Measurements from ENCODE around the gene ZNF775. TPM values are rescaled to one million over a fixed set of nuclear protein-coding genes. Genes with fewer than 3 reads are reported as not detected.

ZNF775 gene
- polyA plus RNA-seq, 1 donor: 9.3 TPM

DNA sequence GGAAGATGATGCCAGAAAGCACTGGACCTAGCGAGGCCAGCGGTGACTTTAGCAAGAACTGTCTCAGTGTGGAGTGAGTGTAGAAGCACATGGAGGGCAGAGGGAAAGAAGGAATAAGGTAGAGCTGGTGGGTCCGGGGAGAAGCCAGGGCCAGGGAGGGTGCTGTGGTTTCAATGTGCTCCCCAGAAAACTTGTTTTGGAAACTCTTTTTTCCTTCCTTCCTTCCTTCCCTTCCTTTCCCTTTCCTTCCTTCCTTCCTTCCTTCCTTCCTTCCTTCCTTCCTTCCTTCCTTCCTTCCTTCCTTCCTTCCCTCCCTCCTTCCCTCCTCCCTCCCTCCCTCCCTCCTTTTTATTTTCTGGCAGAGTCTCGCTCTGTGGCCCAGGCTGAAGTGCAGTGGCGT lies 32.2 kb upstream of the ZNF775 start:
- DNase-seq: no peak

DNA sequence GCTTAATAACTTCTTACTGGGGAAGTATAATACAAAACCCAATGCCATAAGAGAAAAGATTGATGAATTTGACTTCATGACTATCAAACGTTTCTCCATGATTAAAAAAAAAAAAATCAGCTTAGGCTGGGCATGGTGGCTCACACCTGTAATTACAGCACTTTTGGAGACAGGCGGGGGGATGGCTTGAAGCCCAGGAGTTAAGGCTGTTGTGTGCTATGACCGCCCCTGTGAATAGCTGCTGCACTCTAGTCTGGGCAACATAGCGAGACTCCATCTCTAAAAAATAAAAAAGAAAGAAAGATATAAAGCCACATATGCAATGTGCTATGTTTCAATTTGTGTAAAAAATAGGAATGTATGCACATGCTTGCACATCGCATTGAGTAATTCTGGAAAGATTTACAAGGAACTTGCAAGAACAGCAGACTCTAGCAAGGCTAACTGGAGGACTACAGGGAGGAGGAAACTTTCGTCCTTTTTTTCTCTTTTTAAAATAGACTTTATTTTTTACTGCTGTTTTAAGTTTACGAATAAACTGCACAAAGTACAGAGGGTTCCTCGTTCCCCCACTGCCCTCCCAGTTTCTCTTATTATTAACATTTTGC lies 27.4 kb upstream of the ZNF775 start:
- DNase-seq: no peak

DNA sequence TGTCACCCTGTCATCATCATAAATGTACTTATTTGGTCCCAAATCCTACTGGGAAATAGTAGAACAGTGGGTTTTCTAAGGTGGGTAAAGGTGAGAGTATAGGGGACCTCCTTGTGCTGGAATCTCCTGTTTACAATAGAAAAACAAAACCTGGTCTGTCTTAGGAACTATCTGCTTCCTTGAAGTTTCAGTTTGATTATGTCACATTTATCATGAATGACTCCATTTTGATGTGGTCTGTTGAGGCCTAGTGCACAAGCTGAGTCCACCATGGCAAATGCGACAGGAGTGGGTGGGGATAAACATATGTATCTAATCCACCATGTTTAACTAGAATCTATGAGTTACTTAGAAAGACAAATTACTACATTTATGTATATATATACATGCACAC lies 23.5 kb upstream of the ZNF775 start:
- DNase-seq: no peak

DNA sequence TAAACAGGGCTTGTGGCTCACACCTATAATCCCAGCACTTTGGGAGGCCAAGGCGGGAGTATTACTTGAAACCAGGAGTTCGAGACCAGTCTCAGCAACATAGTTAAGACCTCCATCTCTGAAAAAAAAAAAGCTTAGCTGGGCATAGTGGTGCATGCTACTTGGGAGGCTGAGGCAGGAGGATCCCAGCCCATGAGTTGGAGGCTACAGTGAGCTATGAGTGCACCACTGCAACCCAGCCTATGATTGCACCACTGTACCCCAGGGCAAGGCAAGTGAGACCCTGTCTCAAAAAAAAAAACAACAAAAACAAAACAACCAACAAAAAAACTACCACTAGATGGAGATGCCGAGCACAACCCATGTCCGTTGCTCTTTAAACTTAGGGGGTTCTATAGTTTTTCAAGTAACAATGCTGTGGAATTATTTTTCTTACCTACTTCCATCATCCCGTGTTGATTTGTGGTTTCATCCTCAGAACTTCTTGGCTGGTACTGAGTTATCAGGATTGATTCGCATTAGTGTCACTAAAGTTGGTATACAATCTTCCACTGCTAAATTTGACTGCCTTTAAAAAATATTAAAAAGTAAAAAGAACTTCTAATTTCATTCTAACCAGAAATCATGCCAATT lies 22.7 kb upstream of the ZNF775 start:
- DNase-seq: peak; percentile 25

DNA sequence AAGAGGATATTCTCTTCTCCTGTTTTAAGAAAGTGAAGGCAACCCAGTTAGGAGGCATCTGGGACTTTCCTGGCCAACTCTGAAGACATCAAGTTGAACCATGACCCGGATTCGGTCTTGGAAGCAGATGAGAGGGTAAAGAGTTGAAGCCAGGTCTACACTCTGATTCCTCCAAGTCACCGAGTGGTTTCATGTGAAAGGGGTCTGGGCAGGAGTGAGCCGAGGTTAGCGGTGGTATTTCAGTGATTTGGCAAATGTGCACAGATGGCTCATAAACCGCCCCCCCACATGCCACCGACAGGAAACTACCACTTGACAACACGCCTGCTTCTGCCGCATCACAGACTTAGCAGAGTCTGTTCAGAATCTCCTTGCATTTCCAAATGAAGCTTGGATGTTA lies 21.9 kb upstream of the ZNF775 start:
- DNase-seq: no peak

DNA sequence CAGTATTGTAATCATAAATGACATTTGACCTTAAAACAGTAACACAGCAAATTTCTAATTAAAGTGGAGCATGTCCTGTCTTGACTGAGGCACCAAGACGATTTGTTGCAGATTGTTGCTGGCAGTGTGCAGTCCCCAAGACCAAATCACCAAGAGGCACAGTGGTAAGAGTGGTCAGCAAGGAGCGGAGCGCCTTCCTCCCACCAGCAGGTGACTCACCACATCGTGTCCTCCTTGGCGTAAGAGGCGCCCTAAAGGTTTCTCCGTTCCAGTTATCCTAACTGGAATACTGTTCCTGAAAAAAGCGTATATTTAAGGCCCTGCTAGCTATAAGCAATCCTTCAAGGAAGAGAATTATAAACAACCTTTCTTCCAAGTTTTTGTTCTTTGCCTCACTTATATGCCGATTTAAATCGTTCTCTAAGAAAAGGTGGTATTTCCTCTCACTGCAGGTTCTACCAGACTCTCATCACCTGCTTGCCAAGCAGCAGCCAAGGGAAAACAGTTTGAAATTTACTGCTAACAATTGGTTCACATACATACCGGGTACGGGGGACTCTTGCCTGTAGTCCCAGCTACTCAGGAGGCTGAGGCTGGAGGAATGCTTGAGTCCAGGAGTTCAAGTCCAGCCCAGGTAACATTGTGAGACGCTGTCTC lies 21.2 kb upstream of the ZNF775 start:
- DNase-seq: no peak

DNA sequence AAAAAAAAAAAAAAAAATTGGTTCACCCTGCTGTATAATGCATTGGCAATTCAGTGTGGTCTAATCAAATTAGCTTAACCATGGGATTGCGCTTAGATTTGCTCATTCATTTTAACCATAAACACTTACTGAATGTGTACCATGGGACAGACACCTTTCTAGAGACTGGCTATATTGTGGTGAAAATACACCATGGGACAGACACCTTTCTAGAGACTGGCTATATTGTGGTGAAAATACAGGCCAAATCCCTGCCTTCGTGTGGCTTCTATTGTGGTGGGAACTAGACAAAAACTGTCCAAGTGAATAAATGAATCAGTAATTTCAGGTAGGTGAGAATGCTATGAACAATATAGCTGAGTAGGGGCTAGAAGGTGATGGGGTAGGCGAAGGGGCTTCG lies 20.7 kb upstream of the ZNF775 start:
- no peak for DNase-seq

DNA sequence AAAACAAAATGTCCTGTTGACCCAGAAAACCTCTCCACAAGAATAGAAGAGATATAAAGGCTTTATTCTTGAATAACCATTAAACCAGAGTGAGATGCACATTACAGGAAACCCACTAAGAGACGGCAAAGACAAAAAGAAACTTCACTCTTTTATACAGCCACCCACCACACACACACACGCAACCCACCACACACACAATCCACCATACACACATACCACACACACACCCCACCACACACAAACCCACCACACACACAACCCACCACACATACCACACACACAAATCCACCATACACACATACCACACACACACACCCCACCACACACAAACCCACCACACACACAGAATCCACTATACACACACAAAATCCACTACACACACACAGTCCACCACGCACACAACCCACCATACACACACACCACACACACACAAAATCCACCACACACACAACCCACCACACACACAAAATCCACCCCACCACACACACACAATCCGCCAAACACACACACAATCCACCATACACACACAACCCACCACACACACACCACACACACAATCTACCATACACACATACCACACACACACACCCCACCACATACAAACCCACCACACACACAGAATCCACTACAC lies 20.0 kb upstream of the ZNF775 start:
- no peak for DNase-seq

DNA sequence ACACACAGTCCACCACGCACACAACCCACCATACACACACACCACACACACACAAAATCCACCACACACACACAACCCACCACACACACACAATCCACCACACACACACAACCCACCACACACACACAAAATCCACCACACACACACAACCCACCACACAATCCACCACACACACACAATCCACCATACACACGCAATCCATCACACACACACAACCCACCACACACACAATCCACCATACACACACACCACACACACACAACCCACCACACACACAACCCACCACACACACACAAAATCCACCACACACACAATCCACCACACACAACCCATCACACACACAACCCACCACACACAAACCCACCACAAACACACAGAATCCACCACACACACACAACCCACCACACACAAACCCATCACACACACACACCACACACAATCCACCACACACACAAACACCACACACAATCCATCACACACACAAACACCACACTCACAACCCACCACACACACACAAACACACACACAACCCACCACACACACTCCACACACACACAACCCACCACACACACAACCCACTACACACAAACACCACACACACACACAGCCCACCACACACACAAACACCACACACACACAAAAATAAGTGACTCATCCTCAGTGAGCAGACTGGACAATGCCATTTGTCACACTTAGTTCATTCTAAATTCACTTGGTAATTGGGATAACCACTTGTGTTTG lies 19.3 kb upstream of the ZNF775 start:
- DNase-seq: no peak

DNA sequence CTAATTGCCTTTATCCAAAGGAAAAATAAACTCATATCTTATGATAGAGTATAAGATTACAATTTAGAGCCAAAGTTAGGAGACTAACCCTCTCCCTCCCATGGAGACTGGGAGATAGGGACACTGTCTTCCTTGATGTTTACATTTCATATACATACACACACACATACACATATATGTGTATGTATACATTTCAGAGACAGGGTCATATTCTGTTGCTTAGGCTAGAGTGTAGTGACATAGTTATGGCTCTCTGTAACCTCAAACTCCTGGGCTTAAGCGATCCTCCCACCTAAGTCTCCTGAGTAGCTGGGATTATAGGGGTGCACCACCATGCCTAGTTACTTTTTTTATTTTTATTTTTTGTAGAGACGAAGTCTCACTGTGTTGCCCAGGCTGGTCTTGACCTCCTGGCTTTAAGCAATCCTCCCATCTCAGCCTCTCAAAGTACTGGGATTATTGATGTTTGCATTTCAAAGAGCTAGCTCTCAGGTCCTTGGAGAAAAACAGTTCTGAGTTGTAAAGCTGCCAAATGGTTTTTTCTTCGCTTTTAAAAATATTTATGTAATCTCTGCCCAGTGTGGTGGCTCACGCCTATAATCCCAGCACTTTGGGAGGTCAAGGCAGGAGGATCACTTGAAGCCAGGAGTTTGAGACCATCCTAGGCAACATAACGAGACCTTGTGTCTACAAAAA lies 18.6 kb upstream of the ZNF775 start:
- DNase-seq: no peak

DNA sequence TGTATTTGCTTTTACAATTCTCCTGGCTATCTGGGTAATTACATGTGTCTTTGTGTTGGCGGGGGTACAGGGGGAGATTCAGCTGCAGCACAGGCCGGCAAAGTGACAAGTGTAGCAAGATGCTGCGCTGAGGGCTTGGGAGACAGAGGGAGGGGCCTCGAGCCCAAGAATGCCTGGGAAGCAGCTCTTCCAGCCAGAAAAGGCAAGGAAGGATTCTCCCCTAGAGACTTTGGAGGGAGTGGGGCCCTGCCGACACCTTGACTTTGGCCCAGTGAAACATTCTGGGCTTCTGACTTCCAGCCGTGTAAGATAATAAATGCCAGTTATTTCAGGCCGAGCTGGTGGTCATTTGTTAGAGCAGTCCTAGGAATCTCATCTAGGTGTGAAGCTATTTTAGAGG lies 17.7 kb upstream of the ZNF775 start:
- no peak for DNase-seq

DNA sequence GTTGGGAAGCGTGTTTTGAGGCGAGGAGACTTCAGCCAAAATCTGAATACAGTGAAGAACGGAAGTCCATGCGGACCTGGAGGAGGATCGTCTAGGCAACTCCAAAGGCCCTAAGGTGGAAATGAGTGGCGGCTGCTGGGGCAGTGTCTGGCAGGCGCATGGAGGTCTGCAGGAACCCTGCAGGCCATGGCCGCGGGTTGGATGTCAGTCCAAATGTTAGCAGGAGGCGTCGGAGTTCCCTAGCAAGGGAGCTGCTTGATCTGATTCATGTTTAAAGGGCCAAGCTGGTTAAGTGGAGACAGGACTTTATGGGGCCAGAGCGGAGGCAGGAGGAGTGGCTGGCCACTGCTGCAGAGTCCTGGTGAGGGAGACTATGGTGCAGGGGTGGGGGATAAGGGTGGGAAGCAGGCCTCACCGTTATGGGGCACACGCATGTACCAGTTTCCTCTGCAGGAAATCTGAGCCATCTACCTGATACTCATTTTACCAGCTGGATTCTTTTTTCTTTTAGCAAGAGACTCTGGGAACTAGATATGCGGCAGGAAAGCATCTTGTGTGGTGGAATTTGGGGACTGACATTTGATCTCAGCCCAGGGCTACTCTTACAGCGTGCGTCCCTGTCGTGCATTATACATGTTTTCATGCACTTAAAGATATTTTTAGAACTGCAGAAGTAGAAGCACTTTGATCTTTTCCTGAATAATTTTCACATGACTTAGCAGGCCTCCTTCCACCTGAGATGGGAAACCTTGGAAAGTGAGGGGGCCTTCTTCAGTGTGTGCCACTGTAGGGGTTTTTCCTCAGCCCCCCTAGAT lies 17.1 kb upstream of the ZNF775 start:
- no peak for DNase-seq

DNA sequence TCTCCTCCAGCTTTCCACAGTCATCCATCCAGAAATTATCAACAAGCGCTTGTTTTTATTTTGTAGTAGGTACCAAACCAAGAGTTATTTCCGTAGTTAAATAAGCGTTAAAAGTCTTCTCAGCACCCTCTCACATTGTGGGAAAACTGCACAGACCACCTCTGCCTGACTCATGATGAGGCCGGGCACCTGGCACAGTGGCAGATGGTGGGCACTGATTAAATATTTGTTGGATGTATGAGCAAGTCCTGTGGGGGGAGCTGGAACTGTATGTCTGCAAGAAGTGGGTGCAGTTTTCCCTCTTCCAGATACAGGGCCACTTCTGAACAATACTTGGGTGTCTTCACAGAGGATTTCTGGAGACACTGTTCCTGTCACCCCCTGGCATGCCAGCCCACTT lies 15.8 kb upstream of the ZNF775 start:
- no peak for DNase-seq

DNA sequence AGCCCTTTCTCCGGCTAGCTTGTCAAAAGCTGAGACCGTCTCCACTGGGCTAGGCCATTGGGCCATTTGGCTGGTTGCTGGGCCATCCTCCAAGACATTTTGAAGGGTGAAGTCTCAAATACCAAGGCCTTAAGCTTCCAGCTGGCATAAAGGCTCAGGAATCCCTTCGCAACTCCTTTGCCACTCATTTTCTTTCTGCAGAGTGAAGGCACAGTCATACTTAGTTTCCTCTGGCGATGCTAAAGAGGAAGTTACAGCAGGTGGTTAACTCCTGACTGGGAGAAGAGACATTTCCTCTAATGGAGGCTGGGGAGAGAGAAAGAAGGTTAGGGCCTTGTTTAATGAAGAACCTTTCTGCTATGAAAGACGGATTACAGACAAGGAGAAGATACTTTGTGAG lies 15.3 kb upstream of the ZNF775 start:
- no peak for DNase-seq

DNA sequence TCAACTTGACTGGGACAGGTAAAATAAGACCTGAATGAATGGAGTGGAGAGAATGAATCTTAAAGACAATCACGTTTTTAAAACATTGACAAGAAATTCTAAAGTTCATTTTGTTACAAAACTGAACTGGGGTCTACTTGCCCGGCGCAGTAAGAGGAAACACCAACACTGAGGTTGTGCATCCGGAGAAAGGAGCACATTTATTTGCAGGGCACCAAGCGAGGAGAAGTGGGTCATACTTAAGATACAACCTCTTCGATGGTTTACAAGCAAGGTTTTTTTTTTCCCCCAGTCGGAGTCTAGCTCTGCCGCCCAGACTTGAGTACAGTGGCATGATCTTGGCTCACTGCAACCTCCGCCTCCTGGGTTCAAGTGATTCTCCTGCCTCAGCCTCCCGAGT lies 13.9 kb upstream of the ZNF775 start:
- DNase-seq: no peak

DNA sequence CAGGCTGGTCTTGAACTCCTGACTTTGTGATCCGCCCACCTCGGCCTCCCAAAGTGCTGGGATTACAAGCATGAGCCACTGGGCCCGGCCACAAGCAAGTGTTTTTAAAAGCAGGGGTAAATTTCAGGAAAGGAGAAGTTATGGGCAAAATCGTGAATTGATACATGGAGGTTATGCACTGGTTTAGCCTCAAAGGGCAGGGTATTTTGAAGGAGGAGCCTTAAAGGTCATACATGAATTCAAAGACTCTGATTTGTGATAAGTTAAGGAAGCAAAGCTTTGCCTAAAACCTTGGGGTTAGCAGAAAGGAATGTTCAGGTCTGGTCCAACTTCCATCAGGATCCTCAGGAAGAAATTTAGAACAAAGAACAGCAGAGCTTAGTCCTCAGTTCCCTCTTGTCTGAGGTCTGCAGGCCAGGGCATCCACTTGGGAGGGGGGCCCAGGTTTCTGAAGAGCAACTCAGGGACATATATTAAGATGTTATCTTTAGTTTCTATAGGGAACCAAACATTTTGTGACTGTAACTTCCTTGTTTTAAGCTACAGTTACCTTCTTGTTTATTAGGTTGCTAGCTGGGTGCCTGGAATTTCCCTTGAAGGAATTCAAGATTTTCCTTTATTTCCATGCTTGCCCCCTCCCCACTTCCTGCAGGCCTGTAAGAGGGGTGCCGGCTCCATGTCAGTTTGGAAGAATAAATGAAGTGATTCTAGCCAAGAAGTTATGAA lies 13.3 kb upstream of the ZNF775 start:
- no peak for DNase-seq

DNA sequence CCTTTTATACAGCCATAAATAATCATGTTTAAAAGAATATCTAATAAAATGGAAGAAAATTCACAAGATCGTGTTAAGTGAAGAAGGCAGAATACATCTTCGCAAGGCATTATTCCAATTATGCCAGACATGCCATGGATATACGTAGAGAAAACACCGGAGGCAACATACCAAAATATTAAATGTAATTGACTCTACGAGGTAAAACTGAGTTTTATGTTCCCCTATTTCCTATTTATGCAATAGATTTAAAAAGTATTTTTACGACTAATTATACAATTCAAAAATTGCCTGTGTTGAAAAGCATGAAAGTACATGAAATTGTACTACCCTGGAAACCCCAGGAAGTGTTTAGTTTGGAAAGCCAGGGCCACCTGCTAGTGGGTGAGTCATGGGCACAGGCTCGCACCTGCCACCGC lies 11.4 kb upstream of the ZNF775 start:
- no peak for DNase-seq

DNA sequence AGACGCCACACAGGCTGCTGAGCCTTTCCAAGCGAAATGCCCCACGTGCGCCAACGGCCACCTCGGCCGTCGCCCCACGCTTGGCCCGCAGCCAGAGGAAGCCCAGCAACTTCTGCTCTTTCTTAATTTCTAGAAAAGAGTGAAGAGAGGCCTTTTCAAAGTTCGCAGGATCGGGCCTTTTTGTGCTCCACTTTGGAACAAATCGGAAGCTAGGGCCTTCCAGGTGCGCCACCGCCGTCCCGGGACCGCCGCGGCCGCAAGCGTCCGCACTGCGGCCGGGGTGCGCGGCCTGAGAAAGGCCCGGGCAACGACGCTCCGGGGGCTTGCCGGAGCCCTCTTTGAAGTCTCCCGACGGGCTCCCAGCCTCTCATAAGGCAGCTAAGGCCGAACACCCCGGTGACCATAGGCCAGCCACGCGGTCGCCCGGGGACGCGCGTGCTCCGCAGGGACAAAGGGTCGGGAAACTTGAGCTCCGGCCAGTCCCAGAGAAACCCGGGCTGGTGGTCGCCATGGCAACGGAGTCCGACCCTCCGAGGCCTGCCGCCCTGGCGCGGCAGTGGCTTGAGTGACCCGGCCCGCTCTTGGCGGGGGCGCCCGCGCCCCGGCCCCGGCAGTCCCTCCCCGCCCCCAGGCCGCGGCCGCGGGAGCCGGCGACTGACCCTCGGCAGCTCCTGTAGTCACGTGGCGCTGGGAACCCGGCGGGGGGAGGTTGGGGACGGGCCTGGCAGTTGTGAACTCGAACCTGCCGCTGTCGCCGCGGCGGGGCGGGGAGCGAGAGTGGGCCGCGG lies 10.8 kb upstream of the ZNF775 start, which contains the start of gene REPIN1:
Gene REPIN1, plus strand, starts transcription at position 727 of the 788 bp plus-strand sequence. CDS start 890 bp downstream, outside the sequence.
- peak; percentile 91 for DNase-seq

DNA sequence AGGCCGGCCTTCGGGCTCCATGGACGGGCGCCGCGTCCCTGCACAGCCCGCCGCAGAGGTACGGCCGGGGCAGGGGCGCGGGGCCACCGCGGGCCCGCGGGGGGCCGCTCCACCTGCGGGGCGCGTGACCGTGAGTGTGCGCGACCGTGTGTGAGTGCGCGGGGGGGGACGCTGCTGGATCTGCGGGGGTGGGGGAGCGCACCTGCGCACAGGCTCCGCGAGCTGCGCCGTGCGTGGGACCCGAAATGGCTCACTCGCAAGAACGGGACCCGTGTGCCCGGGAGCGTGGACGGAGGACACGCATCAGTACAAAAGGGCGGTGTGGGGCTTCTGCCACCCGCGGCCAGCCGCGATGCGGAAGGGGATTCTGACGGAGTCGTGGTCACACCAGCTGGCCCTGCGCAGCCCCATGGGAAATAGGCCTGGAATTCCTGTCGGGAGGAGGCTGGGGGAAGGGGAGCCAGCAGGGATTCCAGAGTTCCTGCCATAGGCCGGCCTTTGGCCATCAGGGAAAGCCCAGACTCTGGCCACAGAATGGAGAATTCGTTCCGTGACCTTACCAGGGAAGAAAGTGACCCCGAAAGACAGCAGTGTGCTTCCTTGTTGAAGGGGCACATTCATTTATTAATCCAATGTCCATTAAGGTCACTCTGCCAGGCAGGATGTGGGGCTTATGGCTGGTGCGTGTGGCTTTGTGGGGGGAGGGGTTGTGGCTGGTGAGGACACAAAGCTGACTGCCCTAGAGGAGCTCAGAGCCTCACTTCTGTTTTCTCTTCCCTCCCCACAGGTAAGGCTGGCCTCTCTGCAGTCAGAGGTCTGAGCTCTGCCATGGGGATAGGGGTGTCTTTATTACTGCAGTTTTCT lies 10.0 kb upstream of the ZNF775 start:
- peak; percentile 48 for DNase-seq

All from hindlimb muscle (tissue), 1 donor.